B cell (primary cell): ENCODE results near the gene UBASH3B.

Experiments used
- EZH2 ChIP-seq: IDR thresholded peaks from 2 replicates; pipeline ENCODE4 v1.6.1; 2012; ENCODE audit warnings: borderline replicate concordance, low read depth, mild to moderate bottlenecking, moderate library complexity, low read length; ENCODE audit not compliant: insufficient read depth, poor library complexity, severe bottlenecking
- TF ChIP-seq, protein P1 (sequence below): fragments of 200-600 bp; IDR thresholded peaks from one replicate; pipeline ENCODE4 v1.8.0; 2022; ENCODE audit warnings: antibody characterized with exemption, mild to moderate bottlenecking

- no peak for TF ChIP-seq EZH2
- TF ChIP-seq, protein P1, sequence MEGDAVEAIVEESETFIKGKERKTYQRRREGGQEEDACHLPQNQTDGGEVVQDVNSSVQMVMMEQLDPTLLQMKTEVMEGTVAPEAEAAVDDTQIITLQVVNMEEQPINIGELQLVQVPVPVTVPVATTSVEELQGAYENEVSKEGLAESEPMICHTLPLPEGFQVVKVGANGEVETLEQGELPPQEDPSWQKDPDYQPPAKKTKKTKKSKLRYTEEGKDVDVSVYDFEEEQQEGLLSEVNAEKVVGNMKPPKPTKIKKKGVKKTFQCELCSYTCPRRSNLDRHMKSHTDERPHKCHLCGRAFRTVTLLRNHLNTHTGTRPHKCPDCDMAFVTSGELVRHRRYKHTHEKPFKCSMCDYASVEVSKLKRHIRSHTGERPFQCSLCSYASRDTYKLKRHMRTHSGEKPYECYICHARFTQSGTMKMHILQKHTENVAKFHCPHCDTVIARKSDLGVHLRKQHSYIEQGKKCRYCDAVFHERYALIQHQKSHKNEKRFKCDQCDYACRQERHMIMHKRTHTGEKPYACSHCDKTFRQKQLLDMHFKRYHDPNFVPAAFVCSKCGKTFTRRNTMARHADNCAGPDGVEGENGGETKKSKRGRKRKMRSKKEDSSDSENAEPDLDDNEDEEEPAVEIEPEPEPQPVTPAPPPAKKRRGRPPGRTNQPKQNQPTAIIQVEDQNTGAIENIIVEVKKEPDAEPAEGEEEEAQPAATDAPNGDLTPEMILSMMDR: no peak
These were observed 149.3 kb downstream of the UBASH3B start for GRCh38 chr11:122804796-122805195.
